Activated T-cell treated with anti-CD3 and anti-CD28 coated beads for 4 hours (primary cell): ENCODE measurements around the gene NCEH1.

Experiments
- DNase-seq: peaks from one replicate; pipeline ENCODE4 v3.0.0-alpha.2; 2020

Gene NCEH1

GRCh38 chr3:172641291-172641690 is 69.6 kb downstream of the NCEH1 start:
- DNase-seq = no peak

- DNase-seq = no peak
Measured at GRCh38 chr3:172640751-172641150, 70.1 kb downstream of the NCEH1 start.

DNA sequence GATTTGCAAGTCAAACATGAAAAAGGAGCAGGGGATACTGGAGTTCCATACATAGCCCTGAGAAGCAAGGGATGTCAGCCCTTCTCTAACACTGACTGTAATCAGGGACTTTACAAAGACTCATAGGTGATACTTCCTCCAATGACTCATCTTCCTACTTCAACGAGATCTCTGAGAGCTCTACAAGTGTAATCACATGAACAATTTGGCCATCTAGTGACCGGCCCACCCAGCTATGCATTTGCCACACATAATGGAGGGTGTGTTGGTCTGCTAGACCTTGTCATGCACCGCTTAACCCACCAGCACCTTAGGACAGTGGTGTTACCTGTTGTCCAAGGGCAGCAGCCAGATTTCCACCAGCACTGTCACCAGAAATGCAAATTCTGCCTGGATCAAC is 75.3 kb downstream of the NCEH1 start:
- no peak for DNase-seq

DNA sequence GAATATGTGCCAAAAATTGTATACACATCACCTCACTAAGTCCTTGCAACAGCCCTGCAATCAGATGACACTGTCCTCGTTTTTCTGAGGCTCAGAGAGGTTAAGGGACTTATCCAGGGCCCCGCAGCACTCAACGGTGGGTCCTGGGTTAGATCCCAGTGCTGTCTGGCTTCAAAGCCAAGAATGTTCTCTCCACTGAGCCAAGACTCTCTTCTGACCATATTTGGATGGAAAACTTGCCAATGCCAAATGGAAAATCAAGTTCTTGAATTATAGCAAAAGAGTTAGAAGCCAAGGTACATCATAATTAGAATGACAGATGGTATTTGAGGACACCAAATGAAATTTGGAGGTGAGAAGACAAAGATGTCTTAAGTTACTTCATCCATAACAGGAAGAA is 75.9 kb downstream of the NCEH1 start:
- DNase-seq = no peak

- no peak for DNase-seq
Measured at GRCh38 chr3:172630316-172630715, 80.6 kb downstream of the NCEH1 start.

DNA sequence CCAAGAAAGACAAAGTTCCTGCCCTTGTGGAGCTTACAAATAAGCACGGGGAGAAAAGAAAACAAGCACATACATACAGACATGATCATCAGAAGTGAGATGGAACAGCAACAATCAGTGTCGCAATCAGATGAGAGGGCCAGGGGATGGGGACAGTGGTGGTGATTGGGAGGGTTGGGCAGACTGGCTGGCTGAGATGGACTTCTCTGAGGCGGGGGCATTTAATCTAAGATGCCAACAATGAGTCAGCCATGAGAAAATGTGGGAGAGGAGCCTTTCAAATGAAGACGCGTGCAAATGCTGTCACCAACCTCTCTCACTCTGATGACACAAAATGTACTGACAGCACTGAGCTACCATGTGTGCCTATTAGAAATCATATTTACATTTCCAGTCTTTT is 81.4 kb downstream of the NCEH1 start:
- no peak for DNase-seq

DNA sequence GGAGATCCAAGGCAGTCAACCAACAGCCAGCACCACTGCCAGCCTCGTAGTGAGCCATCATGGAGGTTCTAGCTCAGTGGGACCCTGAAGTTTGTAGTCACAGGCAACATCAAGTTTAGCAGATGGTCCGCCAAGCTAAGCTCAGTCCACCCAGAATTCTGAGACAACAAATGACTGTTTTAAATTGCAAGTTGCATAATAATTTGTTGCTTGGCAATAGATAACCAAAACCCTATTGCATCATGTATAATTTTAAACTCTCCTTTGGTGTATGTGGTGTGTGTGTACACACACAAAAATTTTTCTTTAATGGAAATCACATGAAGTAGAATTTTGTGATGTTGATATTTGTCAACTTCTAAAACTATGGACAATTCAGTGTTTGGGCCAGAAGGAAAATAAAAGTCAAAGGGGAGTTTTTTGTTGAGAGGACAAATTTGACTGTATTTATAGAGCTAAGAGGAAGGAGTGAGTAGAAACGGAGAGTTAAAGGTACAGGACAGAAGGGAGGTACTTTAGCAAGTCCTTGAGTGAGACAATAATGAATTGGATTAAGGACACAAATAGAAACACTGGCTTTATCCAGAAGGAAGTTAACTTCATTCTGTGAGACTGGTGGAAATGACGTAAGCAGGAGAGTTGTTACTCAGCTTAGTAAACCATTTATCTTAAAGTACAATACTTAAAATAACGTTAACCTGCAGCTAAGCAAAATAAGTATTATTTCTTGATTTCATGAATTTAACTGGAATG is 83.6 kb downstream of the NCEH1 start:
- no peak for DNase-seq

DNA sequence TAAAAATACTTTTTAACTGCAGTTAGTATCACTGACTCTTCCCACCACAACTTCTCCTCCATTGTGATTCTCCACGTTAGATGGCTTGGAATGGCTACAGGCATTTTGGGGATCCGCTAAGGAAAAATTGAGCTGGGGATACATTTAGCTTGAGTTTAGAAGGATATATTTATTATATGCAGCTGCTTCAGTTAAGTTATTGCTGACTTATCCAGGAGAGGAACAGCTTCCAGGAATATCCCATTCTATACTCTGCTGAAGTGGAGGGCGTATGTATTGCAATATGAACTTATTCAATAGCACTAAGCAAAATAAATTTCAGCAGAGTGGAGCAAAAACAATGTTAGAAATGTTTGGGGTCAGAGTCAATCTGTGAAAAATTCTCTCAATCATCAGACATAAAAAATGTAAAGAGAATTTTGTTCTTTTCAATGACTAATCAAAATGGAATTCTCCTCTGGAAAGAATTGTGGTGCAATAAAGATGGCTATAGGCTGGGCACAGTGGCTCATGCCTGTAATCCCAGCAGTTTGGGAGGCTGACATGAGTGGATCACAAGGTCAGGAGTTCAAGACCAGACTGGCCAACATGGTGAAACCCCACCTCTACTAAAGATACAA is 84.7 kb downstream of the NCEH1 start:
- DNase-seq = no peak

GRCh38 chr3:172625404-172625803 is 85.5 kb downstream of the NCEH1 start:
- no peak for DNase-seq

- DNase-seq = no peak
Measured at GRCh38 chr3:172624999-172625398, 85.9 kb downstream of the NCEH1 start.

- peak; percentile 36 for DNase-seq
Measured at GRCh38 chr3:172622916-172623700, 87.8 kb downstream of the NCEH1 start.

- no peak for DNase-seq
Measured at GRCh38 chr3:172622156-172622555, 88.7 kb downstream of the NCEH1 start.

- DNase-seq = no peak
Measured at GRCh38 chr3:172617976-172618375, 92.9 kb downstream of the NCEH1 start.

GRCh38 chr3:172617013-172617706 is 93.7 kb downstream of the NCEH1 start:
- DNase-seq = no peak

DNA sequence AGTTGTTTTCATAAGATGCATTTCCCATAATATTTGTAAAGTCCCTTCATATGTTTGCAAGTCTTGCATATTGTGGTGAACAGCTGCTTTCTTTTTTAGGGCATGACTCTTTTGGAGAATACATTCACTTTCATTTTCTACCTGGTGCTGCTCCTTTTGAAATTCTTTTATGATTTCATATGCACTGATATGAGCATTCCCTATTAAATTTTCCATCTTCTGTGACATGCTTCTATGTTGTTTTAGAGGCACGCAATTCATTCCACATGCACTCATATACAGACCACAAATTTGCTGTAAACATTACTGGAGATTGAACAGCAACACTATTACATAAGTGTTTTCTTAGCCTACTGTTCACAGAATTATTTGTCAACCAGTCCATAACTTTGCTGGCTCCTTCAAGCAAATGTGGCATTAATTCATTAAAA is 94.8 kb downstream of the NCEH1 start:
- no peak for DNase-seq

- DNase-seq = no peak
Measured at GRCh38 chr3:172615296-172615695, 95.6 kb downstream of the NCEH1 start.

GRCh38 chr3:172614340-172615274 is 96.3 kb downstream of the NCEH1 start:
- no peak for DNase-seq

DNA sequence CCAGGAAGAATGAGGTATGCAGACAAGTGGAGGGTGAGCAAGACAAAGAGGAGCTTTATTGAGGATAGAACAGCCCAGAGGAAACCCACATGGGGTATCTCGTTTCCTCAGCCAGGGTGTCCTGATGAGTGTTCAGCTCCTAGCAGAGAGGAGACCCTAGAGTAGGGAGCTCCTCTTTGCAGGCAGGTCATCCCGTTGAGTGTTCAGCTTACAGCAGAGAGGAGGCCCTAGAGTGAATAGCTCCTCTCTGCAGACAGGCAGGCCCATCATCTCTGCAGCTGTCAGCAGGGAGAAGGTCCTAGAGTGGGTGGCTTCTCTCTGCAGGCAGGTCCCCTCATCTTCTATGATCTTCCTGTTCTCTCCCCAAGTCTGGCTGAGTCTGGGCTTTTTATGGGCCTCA is 97.0 kb downstream of the NCEH1 start:
- DNase-seq = no peak

GRCh38 chr3:172612871-172613678 is 97.8 kb downstream of the NCEH1 start:
- no peak for DNase-seq

DNA sequence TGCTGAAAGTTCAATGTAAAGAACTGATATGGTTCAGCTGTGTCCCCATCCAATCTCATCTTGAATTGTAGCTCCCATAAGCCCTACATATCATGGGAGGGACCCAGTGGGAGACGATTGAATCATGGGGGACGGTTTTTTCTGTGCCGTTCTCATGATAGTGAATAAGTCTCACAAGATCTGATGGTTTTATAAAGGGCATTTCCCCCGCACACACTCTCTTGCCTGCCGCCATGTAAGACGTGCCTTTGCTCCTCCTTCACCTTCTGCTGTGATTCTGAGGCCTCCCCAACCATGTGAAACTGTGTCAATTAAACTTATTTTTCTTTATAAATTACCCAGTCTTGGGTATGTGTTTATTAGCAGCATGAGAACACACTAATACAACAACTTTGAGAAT is 101.1 kb downstream of the NCEH1 start:
- no peak for DNase-seq

DNA sequence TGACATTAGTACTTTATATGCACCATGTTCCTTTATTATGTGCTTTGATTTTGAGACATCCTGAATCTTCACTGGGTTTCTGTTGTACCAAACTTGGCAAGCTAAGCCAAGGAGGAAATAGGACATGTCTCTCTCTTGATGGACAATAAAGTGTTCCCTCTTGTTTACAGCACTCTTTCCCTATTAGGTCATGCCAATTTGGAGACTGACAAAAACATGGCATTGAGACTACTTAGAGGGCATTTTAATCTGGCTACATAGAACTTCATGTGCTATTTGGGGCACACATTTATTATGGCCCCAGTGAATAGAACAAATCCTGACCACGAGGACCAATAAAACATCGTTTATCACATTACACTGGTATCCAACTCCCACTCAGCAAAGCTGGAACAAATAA is 102.3 kb downstream of the NCEH1 start:
- DNase-seq = no peak
